Ovary (tissue), 3 donors: Measurements from ENCODE around the gene LANCL2.

ENCODE experiments used
- POLR2A ChIP-seq: fragments of 450-650 bp; IDR thresholded peaks from one replicate; pipeline ENCODE4 v1.6.1; 2017; ENCODE audit warnings: antibody characterized with exemption, mild to moderate bottlenecking, moderate library complexity
- TF ChIP-seq, protein P1 (sequence below), 3 donors: fragments of 450-650 bp in 2 of 3; fragments of 200-600 bp in 1 of 3; IDR thresholded peaks; one replicate each; pipeline versions ENCODE4 v1.5.1 to v1.8.0; 2016 to 2022; ENCODE audit warnings: antibody characterized with exemption in 3 of 3, mild to moderate bottlenecking in 1 of 3
- donor health status: DM: no; HTN: no; CAD: no.

DNA sequence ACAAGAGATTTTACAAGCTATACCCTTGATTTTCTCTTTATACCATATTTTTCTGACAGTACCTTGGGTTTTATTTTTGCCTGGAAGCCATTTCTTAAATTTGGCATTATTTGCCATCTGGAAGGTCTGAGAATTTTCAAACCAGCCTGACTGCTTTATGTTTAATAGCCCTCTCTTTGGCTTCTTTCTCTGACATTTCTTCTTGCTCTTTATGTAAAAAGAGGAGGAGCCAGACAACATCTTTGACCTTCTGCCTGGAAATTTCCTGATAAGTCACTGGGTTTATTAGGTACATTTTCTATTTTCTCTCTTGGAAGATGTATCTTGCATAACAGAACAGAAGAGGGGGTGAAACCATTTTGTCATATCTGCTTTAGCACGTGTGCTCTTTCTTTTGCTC lies 79.6 kb downstream of the LANCL2 start:
- TF ChIP-seq, protein P1, sequence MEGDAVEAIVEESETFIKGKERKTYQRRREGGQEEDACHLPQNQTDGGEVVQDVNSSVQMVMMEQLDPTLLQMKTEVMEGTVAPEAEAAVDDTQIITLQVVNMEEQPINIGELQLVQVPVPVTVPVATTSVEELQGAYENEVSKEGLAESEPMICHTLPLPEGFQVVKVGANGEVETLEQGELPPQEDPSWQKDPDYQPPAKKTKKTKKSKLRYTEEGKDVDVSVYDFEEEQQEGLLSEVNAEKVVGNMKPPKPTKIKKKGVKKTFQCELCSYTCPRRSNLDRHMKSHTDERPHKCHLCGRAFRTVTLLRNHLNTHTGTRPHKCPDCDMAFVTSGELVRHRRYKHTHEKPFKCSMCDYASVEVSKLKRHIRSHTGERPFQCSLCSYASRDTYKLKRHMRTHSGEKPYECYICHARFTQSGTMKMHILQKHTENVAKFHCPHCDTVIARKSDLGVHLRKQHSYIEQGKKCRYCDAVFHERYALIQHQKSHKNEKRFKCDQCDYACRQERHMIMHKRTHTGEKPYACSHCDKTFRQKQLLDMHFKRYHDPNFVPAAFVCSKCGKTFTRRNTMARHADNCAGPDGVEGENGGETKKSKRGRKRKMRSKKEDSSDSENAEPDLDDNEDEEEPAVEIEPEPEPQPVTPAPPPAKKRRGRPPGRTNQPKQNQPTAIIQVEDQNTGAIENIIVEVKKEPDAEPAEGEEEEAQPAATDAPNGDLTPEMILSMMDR (IDR thresholded peaks at IDR 0.05) = no peak
- TF ChIP-seq POLR2A = no peak
